ENCODE measurements around the gene PLS1. TPM values are rescaled to one million over a fixed set of nuclear protein-coding genes. Genes with fewer than 3 reads are reported as not detected.

Gene PLS1
- total RNA-seq, 1 donor from 2014 or later = 5.7 TPM

DNA sequence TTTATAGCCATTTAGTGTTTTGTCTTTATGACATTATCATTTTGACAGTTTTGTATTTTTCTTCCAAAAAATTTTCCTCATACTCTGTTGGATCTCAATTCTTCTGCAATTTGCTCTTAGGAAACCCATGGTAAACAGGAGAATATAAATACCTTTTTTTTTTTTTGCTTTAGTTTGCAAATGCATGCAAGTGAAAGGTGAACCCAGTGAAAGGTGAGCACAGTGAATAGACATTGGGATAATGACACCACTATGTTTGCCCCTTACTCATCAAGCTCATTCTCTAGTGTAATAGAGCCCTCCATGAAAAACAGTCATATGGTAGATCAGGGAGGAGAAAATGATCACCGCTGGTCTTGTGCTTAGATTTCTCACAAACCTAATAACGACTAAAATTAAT is 68.6 kb downstream of the PLS1 start:
- Mint-ChIP-seq H3K4me1 (peaks cover under 1% of the 10 kb centered on the region), H3K27ac (ENCODE audit: unreplicated experiment) (no peak overlapping the region), H3K9me3 (no peaks in the 10 kb centered on the region), H3K27me3 (ENCODE audit: low read depth) (no peaks in the 10 kb centered on the region), H3K4me3 (no peak overlapping the region), H3K36me3 (ENCODE audit: low read depth) (no peaks in the 10 kb centered on the region)
- no peak for DNase-seq (ENCODE audit: low read depth, low spot score)
- TF ChIP-seq, protein P1, sequence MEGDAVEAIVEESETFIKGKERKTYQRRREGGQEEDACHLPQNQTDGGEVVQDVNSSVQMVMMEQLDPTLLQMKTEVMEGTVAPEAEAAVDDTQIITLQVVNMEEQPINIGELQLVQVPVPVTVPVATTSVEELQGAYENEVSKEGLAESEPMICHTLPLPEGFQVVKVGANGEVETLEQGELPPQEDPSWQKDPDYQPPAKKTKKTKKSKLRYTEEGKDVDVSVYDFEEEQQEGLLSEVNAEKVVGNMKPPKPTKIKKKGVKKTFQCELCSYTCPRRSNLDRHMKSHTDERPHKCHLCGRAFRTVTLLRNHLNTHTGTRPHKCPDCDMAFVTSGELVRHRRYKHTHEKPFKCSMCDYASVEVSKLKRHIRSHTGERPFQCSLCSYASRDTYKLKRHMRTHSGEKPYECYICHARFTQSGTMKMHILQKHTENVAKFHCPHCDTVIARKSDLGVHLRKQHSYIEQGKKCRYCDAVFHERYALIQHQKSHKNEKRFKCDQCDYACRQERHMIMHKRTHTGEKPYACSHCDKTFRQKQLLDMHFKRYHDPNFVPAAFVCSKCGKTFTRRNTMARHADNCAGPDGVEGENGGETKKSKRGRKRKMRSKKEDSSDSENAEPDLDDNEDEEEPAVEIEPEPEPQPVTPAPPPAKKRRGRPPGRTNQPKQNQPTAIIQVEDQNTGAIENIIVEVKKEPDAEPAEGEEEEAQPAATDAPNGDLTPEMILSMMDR (conservative IDR thresholded peaks at IDR 0.05) = no peak

DNA sequence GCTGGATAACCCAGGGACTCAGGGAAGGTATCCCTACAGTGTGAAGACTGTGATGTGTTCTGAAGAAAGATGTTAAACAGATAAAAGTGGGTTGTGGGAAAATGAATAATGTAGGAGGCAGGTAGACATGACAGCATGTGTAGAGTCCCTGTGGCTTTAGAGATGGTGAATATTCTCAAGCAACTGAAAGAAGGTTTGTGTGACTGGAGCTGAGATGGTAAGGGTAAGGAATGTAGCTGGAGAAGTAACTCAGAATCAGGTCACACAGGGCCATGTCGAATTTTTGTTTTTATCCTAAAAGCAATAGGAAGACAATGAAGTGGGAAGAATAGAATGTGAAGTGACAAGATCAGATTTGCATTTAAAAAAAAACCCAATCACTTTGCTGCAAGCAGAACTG is 73.9 kb downstream of the PLS1 start:
- Mint-ChIP-seq H3K9me3 (no peaks in the 10 kb centered on the region), H3K4me3 (no peak overlapping the region), H3K36me3 (ENCODE audit: low read depth) (no peaks in the 10 kb centered on the region), H3K27ac (ENCODE audit: unreplicated experiment) (no peak overlapping the region), H3K4me1 (peaks cover 6% of the 10 kb centered on the region), H3K27me3 (ENCODE audit: low read depth) (no peaks in the 10 kb centered on the region)
- no peak for DNase-seq (ENCODE audit: low read depth, low spot score)
- TF ChIP-seq, protein P1 (conservative IDR thresholded peaks at IDR 0.05) = no peak

DNA sequence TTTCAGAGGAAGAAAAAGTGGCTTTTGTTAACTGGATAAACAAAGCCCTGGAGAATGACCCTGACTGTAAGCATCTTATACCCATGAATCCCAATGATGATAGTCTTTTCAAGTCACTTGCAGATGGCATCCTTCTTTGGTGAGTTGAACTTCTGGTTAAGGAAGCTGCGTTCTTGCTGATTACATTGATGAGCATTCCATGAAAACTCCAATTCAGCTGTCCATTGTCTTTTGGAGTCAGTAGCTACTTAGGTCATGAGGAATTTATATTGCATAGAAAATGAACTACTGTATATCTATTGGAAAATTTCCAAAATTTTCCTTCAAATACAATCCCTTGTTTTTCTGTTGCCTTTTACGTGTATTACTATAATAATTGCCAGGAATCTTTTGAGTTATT is 80.0 kb downstream of the PLS1 start:
- TF ChIP-seq, protein P1 (conservative IDR thresholded peaks at IDR 0.05) = no peak
- Mint-ChIP-seq H3K36me3 (ENCODE audit: low read depth) (peaks cover 2% of the 10 kb centered on the region), H3K9me3 (no peaks in the 10 kb centered on the region), H3K27me3 (ENCODE audit: low read depth) (no peaks in the 10 kb centered on the region), H3K4me1 (no peaks in the 10 kb centered on the region), H3K4me3 (no peak overlapping the region), H3K27ac (ENCODE audit: unreplicated experiment) (no peak overlapping the region)
- no peak for DNase-seq (ENCODE audit: low read depth, low spot score)

DNA sequence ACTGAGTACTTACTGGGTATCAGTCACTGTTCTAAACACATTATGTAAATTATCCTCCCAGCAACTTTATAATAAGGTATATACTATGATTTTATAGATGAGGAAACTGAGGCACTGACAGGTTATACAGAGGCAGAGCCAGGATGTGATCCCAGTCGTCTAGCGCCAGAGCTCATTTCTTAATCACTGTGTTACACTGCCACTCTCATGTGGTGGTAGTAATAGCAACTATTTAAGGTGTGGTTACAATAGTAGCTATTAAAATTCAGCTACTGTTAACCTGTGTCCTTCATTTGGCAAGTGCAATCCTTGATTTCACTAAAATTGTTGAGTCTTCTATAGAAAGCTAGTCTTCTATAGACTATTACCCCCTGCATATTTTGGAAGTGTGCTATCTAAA is 84.5 kb downstream of the PLS1 start:
- TF ChIP-seq, protein P1 (conservative IDR thresholded peaks at IDR 0.05) = no peak
- H3K4me3 Mint-ChIP-seq = no peak overlapping the region
- H3K4me1 Mint-ChIP-seq = no peaks in the 10 kb centered on the region
- H3K27ac Mint-ChIP-seq (ENCODE audit: unreplicated experiment) = no peak overlapping the region
- no peak for DNase-seq (ENCODE audit: low read depth, low spot score)
- H3K27me3 Mint-ChIP-seq (ENCODE audit: low read depth) = no peaks in the 10 kb centered on the region
- peaks cover 2% of the 10 kb centered on the region for H3K36me3 Mint-ChIP-seq (ENCODE audit: low read depth)
- H3K9me3 Mint-ChIP-seq = no peaks in the 10 kb centered on the region

DNA sequence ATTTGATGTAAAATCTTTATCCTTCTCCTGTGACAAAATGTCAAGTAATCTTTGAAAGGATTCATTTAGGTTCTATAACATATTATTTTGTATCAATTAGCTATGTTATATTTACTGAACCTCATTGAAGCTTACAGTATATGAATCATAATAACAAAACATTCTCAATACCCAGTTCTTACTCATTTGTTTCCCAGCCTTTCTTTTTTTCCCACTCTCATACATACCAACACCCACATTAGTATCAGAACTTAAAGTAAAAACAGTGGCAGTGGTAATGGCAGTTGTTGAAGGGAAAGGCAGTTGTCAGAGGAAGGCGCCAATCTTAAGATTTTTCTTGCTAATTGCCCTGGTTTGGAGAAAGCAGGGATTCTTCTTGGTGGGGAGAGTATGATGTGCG is 94.4 kb downstream of the PLS1 start:
- no peaks in the 10 kb centered on the region for H3K4me1 Mint-ChIP-seq
- H3K27ac Mint-ChIP-seq (ENCODE audit: unreplicated experiment) = no peak overlapping the region
- H3K27me3 Mint-ChIP-seq (ENCODE audit: low read depth) = no peaks in the 10 kb centered on the region
- H3K36me3 Mint-ChIP-seq (ENCODE audit: low read depth) = no peaks in the 10 kb centered on the region
- TF ChIP-seq, protein P1 (conservative IDR thresholded peaks at IDR 0.05) = no peak
- no peak for DNase-seq (ENCODE audit: low read depth, low spot score)
- H3K9me3 Mint-ChIP-seq = no peaks in the 10 kb centered on the region
- H3K4me3 Mint-ChIP-seq = no peak overlapping the region

DNA sequence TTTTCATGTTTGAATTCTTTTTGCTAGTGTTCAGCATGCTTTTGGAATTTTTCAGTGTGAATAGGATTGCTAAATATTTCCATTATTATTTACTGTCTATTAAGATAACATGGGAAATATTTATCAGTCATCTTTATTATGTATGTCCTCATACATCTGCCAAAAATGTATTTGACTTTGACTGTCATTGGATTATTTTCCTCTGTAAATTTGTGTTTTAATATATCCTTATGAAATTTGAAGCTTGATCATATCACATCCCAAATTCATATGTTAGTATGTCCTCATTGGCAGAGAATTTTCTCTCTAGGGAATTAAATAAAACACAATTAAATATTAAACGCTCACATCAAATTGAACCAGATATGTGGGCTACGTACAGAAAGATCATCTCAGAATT is 95.3 kb downstream of the PLS1 start:
- Mint-ChIP-seq H3K27ac (ENCODE audit: unreplicated experiment) (no peak overlapping the region), H3K9me3 (no peaks in the 10 kb centered on the region), H3K27me3 (ENCODE audit: low read depth) (no peaks in the 10 kb centered on the region), H3K4me3 (no peak overlapping the region), H3K4me1 (no peaks in the 10 kb centered on the region), H3K36me3 (ENCODE audit: low read depth) (no peaks in the 10 kb centered on the region)
- no peak for DNase-seq (ENCODE audit: low read depth, low spot score)
- TF ChIP-seq, protein P1 (conservative IDR thresholded peaks at IDR 0.05) = no peak
